NCI-H1092 treated with DMSO at 0.1 percent for 48 hours (cell line): Measurements from ENCODE around the gene PDE6B.
A peak's percentile ranks its signal among the peaks of the same experiment; 100 is the strongest.
"Not testable (repeated sequence)": the region's sequence is repeated elsewhere in the genome, so short reads cannot be mapped to it uniquely, and the experiment has no call there.

Source experiments
- DNase-seq: peaks from one replicate; lab custom pipeline; 2025; lab: John Stamatoyannopoulos, UW

The PDE6B gene

DNA sequence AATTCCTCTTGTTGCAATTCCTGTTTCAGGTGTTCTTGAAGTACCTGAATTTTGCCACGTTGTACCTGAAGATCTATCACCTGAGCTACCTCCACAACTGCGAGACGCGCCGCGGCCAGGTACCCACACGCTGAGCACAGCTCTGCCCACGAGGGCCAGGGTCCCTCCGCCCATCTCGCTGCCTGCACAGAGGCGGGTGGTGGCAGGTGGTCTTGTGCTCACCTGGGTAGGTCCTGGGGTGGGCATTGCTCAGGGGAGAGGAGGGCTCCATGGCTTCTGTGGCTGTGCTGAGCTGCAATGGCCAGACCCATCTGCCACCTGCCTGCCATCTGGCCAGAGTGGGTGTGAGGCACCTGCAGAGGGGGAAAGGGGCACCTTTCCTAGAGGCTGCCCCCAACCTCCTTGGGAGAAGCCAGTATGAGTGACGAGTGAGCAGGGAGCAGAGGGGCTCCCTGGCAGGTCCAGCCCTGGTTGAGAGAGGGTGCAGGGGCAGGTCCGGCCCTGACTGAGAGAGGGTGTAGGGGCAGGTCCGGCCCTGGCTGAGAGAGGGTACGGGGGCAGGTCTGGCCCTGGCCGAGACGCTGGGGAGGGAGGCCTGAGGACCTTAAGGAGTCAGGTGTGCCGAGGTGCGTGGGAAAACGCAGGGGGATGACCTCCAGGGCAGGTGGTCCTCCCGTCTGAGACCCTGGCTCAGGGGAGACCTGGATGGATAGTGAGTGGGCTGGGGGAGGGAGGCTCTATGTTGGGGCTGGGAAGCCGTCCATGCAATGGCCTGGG lies 10.7 kb downstream of the PDE6B start:
- no peak for DNase-seq

- no peak for DNase-seq
Observed at GRCh38 chr4:636628-637159, 11.3 kb downstream of the PDE6B start.

DNA sequence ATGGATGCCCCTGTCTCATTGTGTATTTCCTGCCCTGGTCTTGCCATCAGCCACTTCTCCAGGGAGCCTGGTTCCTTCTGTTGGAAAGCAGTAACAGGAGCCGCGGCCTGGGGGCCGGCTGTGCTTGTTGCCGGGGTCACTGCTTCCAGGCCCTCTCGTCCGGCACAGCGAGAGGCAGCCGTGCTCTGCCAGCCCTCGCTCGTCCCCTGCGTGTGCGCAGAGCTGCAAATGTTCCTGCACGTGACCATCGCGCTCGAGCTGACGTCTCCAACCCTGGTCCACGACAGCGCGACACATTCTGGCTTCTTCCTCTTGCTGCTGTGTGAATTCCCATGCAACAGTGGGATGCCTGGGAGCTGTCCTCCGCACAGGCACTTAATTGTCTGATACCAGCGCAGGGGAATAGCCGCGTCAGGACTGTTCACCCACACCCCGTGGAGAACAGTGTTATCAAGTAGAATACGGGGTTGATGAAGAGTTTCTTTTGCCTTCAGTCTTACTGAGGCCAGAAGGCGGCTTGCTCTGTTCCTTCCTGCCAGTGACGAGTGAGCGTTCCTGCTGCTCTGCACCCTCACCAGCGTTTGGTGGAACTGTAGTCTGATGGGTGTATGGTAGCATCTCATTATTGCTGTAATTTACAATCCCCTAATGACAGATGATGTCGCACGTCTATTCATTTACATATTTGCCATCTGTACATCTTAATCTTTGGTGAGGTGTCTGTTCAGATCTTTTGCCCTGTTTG lies 12.3 kb downstream of the PDE6B start:
- no peak for DNase-seq

- not testable (repeated sequence) for DNase-seq
Observed at GRCh38 chr4:642366-642765, 17.0 kb downstream of the PDE6B start.

DNA sequence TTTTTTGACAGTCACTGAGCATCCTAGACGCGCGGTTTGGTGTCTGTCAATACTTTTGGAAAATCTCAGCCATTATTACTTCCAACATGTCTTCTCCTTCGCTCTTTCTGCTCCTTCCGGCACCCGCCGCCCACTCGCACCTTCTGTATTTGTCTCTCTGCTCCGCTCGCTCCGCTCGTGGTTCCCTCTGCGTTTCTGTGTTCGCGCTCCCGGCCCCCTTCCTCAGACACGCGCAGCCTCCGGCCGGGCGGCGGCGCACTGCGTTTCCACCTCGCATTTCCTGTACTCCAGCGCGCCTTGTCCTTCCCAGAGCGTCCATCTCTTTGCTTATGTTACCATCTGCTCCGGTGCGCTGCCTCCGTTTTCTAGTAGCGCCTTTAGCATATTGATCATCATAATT lies 21.1 kb downstream of the PDE6B start:
- no peak for DNase-seq

GRCh38 chr4:647481-647880 lies 22.1 kb downstream of the PDE6B start:
- no peak for DNase-seq

- DNase-seq, result no peak
Observed at GRCh38 chr4:648579-649292, 23.4 kb downstream of the PDE6B start.

- no peak for DNase-seq
Observed at GRCh38 chr4:649293-649625, 23.9 kb downstream of the PDE6B start.

- DNase-seq, result no peak
Observed at GRCh38 chr4:649751-650310, 24.5 kb downstream of the PDE6B start.

DNA sequence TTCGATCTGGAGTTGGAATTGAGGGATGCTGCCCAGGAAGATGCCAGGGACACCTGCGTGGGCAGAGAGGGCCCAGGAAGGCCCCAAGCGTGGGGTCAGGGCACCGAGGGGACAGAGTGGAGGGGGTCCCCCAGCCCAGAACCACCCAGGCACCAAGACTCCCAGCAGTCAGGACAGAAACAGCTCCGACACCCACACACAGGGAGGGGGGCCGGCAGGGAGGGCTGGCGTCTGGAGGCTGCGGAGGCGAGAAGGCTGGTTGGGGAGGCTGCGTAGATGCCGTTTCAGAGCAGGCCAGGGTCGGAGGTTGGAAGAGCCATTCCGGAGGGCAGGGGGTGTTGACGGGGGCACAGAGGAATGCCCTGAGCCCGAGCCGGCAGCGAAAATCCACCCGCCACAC lies 25.1 kb downstream of the PDE6B start:
- DNase-seq, result no peak

DNA sequence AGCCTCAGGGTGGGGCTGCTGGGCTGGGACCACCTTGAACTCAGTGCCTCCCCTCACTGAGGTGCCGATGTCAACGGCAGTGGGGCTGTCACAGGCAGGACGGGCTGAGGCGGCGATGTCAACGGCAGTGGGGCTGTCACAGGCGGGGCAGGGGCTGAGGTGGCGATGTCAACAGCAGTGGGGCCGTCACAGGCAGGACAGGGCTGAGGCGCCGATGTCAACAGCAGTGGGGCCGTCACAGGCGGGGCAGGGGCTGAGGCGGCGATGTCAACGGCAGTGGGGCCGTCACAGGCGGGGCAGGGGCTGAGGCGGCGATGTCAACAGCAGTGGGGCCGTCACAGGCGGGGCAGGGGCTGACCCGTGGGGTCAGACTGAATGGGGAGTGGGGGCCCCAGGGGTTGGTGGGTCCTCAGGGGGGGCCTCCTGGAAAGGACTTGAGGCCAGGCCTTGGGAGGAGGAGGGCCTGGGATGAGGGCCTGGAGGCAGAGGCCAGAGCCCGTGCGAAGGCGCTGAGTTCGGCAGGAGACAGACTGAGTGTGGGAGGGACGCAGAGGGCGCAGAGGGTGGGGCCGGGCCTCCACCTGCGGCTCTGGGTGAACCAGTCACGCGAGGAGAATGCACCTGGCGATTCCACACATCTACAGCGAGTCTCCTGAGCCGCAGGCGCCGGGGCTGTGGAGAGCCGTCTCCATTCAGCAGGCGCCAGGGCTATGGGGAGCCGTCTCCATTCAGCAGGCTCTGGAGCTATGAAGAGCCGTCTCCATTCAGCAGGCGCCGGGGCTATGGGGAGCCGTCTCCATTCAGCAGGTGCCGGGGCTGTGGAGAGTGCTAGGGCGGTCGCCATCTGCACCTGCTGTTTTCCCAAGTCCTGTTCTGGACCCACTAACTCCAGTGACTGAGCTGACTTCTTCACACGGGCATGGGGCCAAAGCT lies 25.8 kb downstream of the PDE6B start:
- peak; percentile 44 for DNase-seq

- DNase-seq, result no peak
Observed at GRCh38 chr4:651884-652642, 26.7 kb downstream of the PDE6B start.

- no peak for DNase-seq
Observed at GRCh38 chr4:653080-653821, 27.9 kb downstream of the PDE6B start.

DNA sequence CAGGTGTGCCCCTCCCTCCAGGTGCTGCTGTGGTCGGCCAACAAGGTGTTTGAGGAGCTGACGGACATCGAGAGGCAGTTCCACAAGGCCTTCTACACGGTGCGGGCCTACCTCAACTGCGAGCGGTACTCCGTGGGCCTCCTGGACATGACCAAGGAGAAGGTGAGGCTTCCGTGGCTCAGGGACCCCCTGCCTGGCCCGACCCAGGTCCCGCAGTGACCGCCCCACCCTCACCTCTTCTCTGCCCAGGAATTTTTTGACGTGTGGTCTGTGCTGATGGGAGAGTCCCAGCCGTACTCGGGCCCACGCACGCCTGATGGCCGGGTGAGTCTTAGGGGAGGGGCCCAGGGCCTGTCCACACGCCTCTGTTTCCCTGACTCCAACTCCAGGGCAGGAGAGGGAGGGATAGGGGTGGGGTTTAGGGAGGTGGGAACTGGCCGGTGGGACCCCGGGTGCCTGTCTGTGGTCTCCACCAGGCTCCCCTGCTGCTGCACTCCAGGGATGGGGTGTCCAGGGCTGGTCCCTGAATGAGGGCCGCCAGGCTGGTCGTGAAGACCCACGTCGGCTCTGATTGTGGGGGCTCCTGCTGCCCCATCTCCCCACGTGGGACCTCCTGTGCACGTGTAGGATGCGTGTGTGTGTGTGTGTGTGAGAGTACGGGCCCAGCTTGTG lies 28.6 kb downstream of the PDE6B start:
- no peak for DNase-seq

- DNase-seq, result no peak
Observed at GRCh38 chr4:654503-654845, 29.1 kb downstream of the PDE6B start.

GRCh38 chr4:654871-655463 lies 29.6 kb downstream of the PDE6B start:
- DNase-seq, result no peak

DNA sequence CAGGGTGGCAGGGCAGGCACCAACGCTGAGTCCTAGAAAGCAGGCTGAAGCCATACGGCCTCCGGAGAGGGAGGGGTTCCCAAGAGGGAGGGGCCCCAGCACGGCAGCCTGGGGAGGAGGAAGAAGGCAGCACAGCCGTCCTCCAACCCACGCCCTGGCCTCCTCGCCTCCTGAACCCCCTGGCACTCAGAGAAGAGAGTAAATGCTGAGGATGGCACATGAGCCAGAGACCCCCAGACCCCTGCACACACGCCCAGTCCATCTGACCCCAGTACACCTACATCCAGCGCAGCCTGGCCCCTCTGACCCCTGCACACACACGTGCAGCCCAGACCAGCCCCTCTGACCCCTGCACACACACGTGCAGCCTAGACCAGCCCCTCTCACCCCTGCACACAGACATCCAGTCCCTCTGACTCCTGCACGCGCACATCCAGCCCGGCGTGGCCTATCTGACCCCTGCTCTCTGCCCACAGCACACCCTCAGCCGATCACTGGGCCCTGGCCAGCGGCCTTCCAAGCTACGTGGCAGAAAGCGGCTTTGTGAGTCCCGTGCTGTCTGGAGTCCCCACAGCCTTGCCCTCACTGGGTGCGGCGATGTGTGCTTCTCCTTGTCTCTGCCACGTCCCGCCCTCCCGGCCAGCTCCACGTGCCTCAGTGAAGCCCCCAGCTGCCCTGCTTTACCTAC lies 30.2 kb downstream of the PDE6B start:
- no peak for DNase-seq
